Fibroblast of villous mesenchyme (primary cell): ENCODE data around the gene TICRR. TPM values are rescaled to one million over a fixed set of nuclear protein-coding genes. Genes with fewer than 3 reads are reported as not detected.

Experiments
- DNase-seq: peaks from one replicate; pipeline ENCODE4 v3.0.0-alpha.2; 2010; ENCODE audit warnings: low read depth
- H3K4me3 ChIP-seq: 2 replicates; pipeline ENCODE4 v1.5.1; 2011; ENCODE audit warnings: low read depth, mild to moderate bottlenecking, low read length
- CTCF ChIP-seq: IDR thresholded peaks from 2 replicates; pipeline ENCODE4 v1.5.1; 2012; ENCODE audit warnings: low read depth, mild to moderate bottlenecking, low read length; ENCODE audit not compliant: insufficient read depth
- total RNA-seq: library from RNA; depleted of rRNA; stranded (reverse); fragments of >200 nt; gene quantifications from 2 replicates; pipeline ENCODE4 v1.2.3, GENCODE V29; 2012

TICRR gene
- total RNA-seq, 1 donor: 5.2 TPM

DNA sequence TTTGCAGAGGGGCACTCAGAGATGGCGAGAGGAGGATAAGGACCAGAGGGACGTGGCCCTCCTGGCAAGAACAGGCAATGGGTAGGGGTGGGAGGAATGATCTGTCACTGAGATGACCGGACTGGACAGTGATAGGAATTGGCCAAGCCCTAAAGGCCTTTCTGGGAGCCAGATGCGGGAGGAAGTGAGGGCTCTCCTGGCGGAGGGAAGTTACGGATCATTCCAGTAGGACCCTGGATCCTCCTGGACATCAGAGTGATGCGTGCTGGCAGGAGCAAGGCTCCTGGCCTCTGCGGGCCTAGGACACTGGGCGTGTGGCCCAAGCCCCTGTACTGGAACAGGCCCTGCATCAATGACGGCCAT, 56.6 kb downstream of the TICRR start:
- no peak for TF ChIP-seq CTCF

GRCh38 chr15:89632563-89633430, 57.5 kb downstream of the TICRR start:
- no peak for DNase-seq
- H3K4me3 ChIP-seq: no peak overlapping the region
- no peak for TF ChIP-seq CTCF

More for the DNA sequence above, 56.6 kb downstream of the TICRR start:
- DNase-seq: no peak
- no peak overlapping the region for H3K4me3 ChIP-seq

GRCh38 chr15:89633585-89633984, 58.3 kb downstream of the TICRR start:
- DNase-seq: no peak
- no peak for TF ChIP-seq CTCF
- H3K4me3 ChIP-seq: no peak overlapping the region

DNA sequence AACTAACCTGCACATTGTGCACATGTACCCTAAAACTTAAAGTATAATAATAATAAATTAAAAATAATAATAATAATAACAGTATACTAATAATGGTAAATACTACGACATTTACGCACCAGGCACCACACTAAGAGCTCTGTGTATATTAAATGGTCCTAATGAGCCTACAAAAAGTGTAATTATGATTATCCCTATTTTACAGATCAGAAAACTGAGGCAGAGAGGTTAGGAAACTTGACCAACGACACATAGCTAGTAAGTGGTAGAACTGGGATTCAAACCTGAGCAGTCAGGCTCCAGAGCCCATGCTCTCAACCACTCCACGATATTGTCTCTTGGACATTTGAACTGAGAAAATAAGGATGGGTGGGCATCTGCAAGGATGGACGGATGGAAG, 65.0 kb downstream of the TICRR start:
- DNase-seq: no peak

GRCh38 chr15:89641053-89641452, 65.8 kb downstream of the TICRR start:
- no peak overlapping the region for H3K4me3 ChIP-seq
- DNase-seq: no peak
- no peak for TF ChIP-seq CTCF

More for the DNA sequence above, 65.0 kb downstream of the TICRR start:
- H3K4me3 ChIP-seq: no peak overlapping the region
- TF ChIP-seq CTCF: no peak

GRCh38 chr15:89642106-89642505, 66.8 kb downstream of the TICRR start:
- no peak for DNase-seq
- no peak for TF ChIP-seq CTCF
- H3K4me3 ChIP-seq: no peak overlapping the region

DNA sequence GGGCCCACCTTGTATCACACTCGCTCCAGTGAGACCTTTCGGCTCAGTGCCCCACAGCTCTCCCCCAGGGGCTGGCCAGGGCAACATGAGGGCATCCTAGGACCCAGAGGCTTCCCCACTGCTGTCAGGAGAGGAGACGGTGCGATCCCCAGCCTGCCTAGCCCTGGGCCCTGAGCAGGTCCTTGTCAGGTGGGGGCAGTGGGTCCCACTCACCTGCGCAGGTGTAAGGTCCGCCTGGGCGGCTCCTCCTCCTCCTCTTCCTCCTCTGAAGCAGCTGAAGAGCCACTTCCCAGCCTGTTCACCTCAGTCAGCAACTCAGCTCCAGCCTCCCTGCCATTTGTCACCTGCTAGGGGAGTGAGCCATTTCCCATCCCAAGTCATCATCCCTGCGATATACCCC, 70.4 kb downstream of the TICRR start:
- TF ChIP-seq CTCF: no peak
- no peak overlapping the region for H3K4me3 ChIP-seq
- no peak for DNase-seq
